Mesendoderm (in vitro differentiated cells): ENCODE measurements around the gene ATP5F1E.

Source experiments
- DNase-seq: peaks from one replicate; pipeline ENCODE4 v3.0.0; 2013
- H2AK5ac ChIP-seq: 2 replicates; pipeline ENCODE4 v1.6.1; 2013; ENCODE audit warnings: low read length, inconsistent platforms
- H2BK120ac ChIP-seq: 2 replicates; pipeline ENCODE4 v1.6.1; 2013; ENCODE audit warnings: low read depth, mild to moderate bottlenecking, low read length, moderate library complexity, mixed read lengths
- H2BK15ac ChIP-seq: replicated peaks from 2 replicates; pipeline ENCODE4 v1.6.1; 2013; ENCODE audit warnings: low read depth, mild to moderate bottlenecking, moderate library complexity
- H2BK5ac ChIP-seq: 2 replicates; pipeline ENCODE4 v1.6.1; 2013; ENCODE audit warnings: low read length, inconsistent platforms
- H3K18ac ChIP-seq: 2 replicates; pipeline ENCODE4 v1.6.1; 2013; ENCODE audit warnings: mild to moderate bottlenecking, low read length, mixed read lengths
- H3K23ac ChIP-seq: one replicate; pipeline ENCODE4 v1.6.1; 2013; ENCODE audit warnings: low read length
- H3K27ac ChIP-seq: 2 replicates; pipeline ENCODE4 v1.5.1; 2013; ENCODE audit warnings: low read depth, mild to moderate bottlenecking, inconsistent platforms, low read length, moderate library complexity
- H3K27me3 ChIP-seq: 2 replicates; pipeline ENCODE4 v1.6.1; 2013; ENCODE audit warnings: low read length, control low read depth, mild to moderate bottlenecking, inconsistent platforms; ENCODE audit not compliant: insufficient read depth, poor library complexity
- H3K36me3 ChIP-seq: 2 replicates; pipeline ENCODE4 v1.6.1; 2013; ENCODE audit warnings: low read length, inconsistent platforms; ENCODE audit not compliant: control insufficient read depth, insufficient read depth
- H3K4ac ChIP-seq: one replicate; pipeline ENCODE4 v1.6.1; 2013; ENCODE audit warnings: low read depth, mild to moderate bottlenecking, low read length, moderate library complexity
- H3K4me1 ChIP-seq: 2 replicates; pipeline ENCODE4 v1.6.1; 2013; ENCODE audit warnings: low read depth, low read length, inconsistent platforms; ENCODE audit not compliant: control insufficient read depth
- H3K4me2 ChIP-seq: 2 replicates; pipeline ENCODE4 v1.6.1; 2013; ENCODE audit warnings: low read length
- H3K4me3 ChIP-seq: 2 replicates; pipeline ENCODE4 v1.5.1; 2013; ENCODE audit warnings: mild to moderate bottlenecking, low read length
- H3K56ac ChIP-seq: one replicate; pipeline ENCODE4 v1.6.1; 2013; ENCODE audit warnings: low read length
- H3K79me1 ChIP-seq: 2 replicates; pipeline ENCODE4 v1.6.1; 2013; ENCODE audit warnings: low read length, inconsistent platforms
- H3K79me2 ChIP-seq: 2 replicates; pipeline ENCODE4 v1.6.1; 2013; ENCODE audit warnings: mild to moderate bottlenecking, low read length; ENCODE audit not compliant: control insufficient read depth, insufficient read depth
- H3K9ac ChIP-seq: 2 replicates; pipeline ENCODE4 v1.6.1; 2013; ENCODE audit warnings: low read length, inconsistent platforms
- H4K5ac ChIP-seq: one replicate; pipeline ENCODE4 v1.6.1; 2013; ENCODE audit warnings: low read length
- H4K8ac ChIP-seq: one replicate; pipeline ENCODE4 v1.6.1; 2013; ENCODE audit warnings: low read depth, mild to moderate bottlenecking, control low read depth, low read length, moderate library complexity
- WGBS: extraction: QIAGEN DNeasy Blood & Tissue Kit; methylation state at CpG from one replicate; pipeline ENCODE4 v1.1.7; 2013; ENCODE audit warnings: low lambda C conversion rate, missing lambda C conversion rate; ENCODE audit not compliant: insufficient coverage; ENCODE audit errors: extremely low coverage; 5-methylcytosine and 5-hydroxymethylcytosine counted together

ATP5F1E gene

DNA sequence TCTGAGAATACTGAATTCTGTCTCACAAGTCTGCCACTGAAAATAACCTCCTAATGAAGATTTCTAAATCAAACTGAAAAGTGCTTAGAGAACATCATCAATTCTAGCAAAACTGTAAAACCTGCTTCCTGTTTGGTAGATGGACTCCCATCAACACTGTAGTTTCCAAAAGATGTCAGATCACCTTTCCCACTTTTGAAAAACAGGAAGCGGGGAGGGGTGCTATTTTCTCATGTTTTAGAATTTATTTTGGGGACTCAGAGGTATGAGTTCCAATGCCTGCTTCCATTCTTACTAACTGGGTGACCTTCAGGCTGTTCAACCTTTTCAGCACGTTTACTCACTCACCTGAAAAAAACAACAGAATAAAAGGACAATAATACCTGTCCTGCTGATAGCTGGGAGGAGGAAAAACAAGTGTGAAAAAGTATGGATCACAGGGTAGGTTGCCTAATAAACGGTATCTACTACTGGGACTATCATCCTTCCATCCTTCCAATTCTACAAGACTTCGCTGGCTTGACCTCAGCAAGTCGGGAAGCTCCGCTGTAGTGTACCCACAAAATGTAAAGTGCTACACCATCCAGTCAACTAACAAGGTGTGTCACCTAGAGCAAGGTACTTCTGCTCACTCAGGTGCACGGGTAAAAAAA, 1.1 kb downstream of the ATP5F1E start:
- no peak overlapping the region for H2BK120ac ChIP-seq
- H3K4ac ChIP-seq: no peak overlapping the region
- no peak overlapping the region for H3K23ac ChIP-seq
- H2AK5ac ChIP-seq: no peak overlapping the region
- no peak overlapping the region for H3K18ac ChIP-seq
- H4K5ac ChIP-seq: no peak overlapping the region
- H3K79me1 ChIP-seq: peaks cover 13% of the 10 kb centered on the region
- no peak overlapping the region for H3K27ac ChIP-seq
- no peaks in the 10 kb centered on the region for H3K27me3 ChIP-seq
- H4K8ac ChIP-seq: no peak overlapping the region
- H3K36me3 ChIP-seq: peaks cover 2% of the 10 kb centered on the region
- H3K4me2 ChIP-seq: peak overlapping the region; percentile 90
- no peak for DNase-seq
- H3K9ac ChIP-seq: peak overlapping the region; percentile 95
- WGBS: no CpG with 5 or more reads among the region's 7 CpGs
- peaks cover 3% of the 10 kb centered on the region for H3K4me1 ChIP-seq
- H2BK15ac ChIP-seq: no peak overlapping the region
- peak overlapping the region; percentile 85 for H3K4me3 ChIP-seq
- H3K79me2 ChIP-seq: peaks cover 12% of the 10 kb centered on the region
- H2BK5ac ChIP-seq: no peak overlapping the region
- H3K56ac ChIP-seq: peak overlapping the region; percentile 98

DNA sequence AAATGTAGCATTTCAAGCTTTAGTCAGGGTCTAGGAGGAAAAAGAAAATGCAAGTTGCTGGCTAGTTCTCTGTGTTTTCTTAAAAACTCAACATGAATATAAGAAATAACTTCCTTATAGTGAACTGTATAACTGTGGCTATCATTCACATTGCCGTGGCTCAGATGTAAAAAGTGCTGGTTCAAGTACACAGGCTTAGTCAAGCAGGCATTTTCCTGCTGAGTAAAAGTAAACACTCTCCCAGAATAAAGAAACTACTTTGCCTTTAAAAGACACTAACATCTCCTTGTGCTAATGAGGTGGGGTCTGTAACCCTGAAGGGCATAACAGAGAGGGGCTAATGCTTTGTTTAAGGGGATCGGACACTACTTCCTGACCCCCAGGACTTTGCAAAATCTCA, 3.3 kb downstream of the ATP5F1E start:
- no peak overlapping the region for H2BK120ac ChIP-seq
- no peak overlapping the region for H3K18ac ChIP-seq
- no peak overlapping the region for H3K23ac ChIP-seq
- no peak overlapping the region for H4K8ac ChIP-seq
- no peak overlapping the region for H3K4me2 ChIP-seq
- H3K79me2 ChIP-seq: peaks cover 12% of the 10 kb centered on the region
- peaks cover 17% of the 10 kb centered on the region for H3K79me1 ChIP-seq
- WGBS: no CpG with 5 or more reads among the region's 2 CpGs
- H3K27me3 ChIP-seq: no peaks in the 10 kb centered on the region
- H2BK5ac ChIP-seq: no peak overlapping the region
- H3K36me3 ChIP-seq: peaks cover 2% of the 10 kb centered on the region
- H3K9ac ChIP-seq: peak overlapping the region; percentile 15
- H3K4me1 ChIP-seq: peaks cover 3% of the 10 kb centered on the region
- H3K56ac ChIP-seq: no peak overlapping the region
- no peak overlapping the region for H2BK15ac ChIP-seq
- no peak overlapping the region for H4K5ac ChIP-seq
- H3K4ac ChIP-seq: no peak overlapping the region
- DNase-seq: no peak
- no peak overlapping the region for H3K27ac ChIP-seq
- H3K4me3 ChIP-seq: no peak overlapping the region
- H2AK5ac ChIP-seq: no peak overlapping the region

DNA sequence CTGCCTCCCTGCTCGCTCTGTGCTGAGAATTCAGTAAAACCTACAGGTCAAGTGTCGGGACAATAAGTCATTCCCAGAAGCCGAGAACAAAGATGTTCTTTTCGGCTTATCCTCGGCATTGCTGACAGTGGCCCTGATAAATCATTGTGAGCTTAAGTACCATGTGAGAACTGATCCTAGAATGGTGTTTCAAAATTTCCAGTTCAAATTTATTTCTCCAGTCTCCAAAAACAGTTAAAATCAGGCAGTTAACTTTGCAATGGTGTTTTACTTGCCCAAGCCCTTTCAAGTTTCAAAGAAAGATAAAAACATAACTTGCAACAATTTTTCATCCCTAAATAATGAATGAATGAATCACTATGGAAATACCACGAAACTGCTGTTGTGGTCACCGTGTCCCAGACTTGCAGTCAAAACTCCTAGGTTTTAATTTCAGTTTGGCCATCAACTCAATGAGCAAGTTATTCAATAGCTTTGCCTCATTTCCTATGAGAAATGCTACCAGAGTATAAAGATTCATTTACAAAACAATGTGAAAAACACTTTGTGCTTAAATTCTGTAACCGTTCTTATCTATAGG, 4.3 kb downstream of the ATP5F1E start:
- H4K8ac ChIP-seq: no peak overlapping the region
- no CpG with 5 or more reads among the region's 8 CpGs for WGBS
- no peak overlapping the region for H3K23ac ChIP-seq
- no peak overlapping the region for H3K4ac ChIP-seq
- H2BK15ac ChIP-seq: no peak overlapping the region
- no peaks in the 10 kb centered on the region for H3K27me3 ChIP-seq
- peaks cover 3% of the 10 kb centered on the region for H3K4me1 ChIP-seq
- no peak overlapping the region for H2BK5ac ChIP-seq
- H4K5ac ChIP-seq: no peak overlapping the region
- peaks cover 12% of the 10 kb centered on the region for H3K79me2 ChIP-seq
- DNase-seq: no peak
- no peak overlapping the region for H3K18ac ChIP-seq
- peaks cover 2% of the 10 kb centered on the region for H3K36me3 ChIP-seq
- H3K9ac ChIP-seq: no peak overlapping the region
- no peak overlapping the region for H3K4me2 ChIP-seq
- no peak overlapping the region for H3K56ac ChIP-seq
- H2AK5ac ChIP-seq: no peak overlapping the region
- no peak overlapping the region for H3K4me3 ChIP-seq
- no peak overlapping the region for H3K27ac ChIP-seq
- peaks cover 17% of the 10 kb centered on the region for H3K79me1 ChIP-seq
- no peak overlapping the region for H2BK120ac ChIP-seq

DNA sequence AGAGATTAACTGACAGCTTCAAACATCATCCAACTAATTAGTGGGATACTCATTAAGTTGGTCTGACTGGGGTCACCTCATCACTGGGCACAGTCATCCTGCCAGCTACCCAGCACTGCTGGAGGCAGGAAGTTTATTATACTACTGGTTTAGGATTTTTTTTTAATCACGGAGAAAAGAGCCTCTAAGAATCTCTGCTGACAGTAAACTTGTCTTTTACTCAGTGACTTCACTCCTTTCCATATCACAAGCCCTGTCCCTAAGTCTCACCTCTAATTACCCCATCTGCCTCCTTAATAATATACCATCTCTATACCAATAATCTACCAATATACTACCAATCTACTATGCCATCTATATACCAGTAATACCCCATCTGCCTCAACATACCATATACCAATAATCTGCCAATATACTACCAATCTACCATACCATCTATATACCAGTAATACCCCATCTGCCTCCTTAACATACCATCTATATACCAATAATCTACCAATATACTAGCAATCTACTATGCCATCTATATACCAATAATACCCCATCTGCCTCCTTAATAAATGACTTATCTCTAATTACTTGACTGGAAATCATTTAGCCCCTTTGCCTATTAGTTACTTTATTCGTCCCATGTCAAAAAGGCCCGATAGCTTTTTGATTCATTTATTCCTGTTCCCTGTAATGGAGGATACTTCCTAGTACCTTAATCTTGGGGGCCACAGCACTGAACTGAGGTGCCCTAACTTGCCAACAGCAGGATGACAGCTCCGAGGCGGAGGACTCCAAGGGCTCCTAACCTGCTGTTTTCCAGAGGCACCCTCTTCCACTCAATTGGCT, 5.0 kb downstream of the ATP5F1E start:
- Histone ChIP-seq H3K79me2 (peaks cover 12% of the 10 kb centered on the region), H4K5ac (no peak overlapping the region), H3K79me1 (peaks cover 17% of the 10 kb centered on the region), H3K4me3 (no peak overlapping the region), H3K27ac (no peak overlapping the region), H3K9ac (no peak overlapping the region), H4K8ac (no peak overlapping the region), H3K4me1 (peaks cover 3% of the 10 kb centered on the region), H3K23ac (no peak overlapping the region), H3K56ac (no peak overlapping the region), H2BK15ac (no peak overlapping the region), H3K4me2 (no peak overlapping the region), H3K4ac (no peak overlapping the region), H2BK5ac (no peak overlapping the region), H3K27me3 (no peaks in the 10 kb centered on the region), H3K18ac (no peak overlapping the region), H2BK120ac (no peak overlapping the region), H2AK5ac (no peak overlapping the region), H3K36me3 (peaks cover 2% of the 10 kb centered on the region)
- no peak for DNase-seq
- no CpG with 5 or more reads among the region's 5 CpGs for WGBS

DNA sequence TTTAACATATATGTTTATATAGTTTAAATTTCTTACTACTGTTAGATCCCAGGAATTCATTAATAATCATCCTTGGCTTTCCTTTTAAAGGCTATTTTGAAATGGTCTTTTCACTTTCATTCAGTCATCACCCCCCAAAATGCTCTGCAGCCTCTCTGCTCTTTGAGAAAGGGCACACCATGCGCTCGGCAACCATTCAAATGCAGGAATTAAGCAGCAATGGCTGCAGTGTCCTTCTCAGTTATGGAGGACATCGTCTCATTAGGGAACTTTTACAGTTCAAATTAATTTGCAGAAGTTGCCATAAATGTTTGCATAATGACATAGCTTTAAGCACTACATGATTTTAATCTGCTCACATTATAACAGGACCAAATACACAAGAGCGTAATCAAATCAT, 6.6 kb downstream of the ATP5F1E start:
- H4K5ac ChIP-seq: no peak overlapping the region
- H3K79me1 ChIP-seq: peaks cover 7% of the 10 kb centered on the region
- H3K36me3 ChIP-seq: peaks cover 2% of the 10 kb centered on the region
- H3K18ac ChIP-seq: no peak overlapping the region
- no peak for DNase-seq
- no peak overlapping the region for H2BK120ac ChIP-seq
- H4K8ac ChIP-seq: no peak overlapping the region
- no peak overlapping the region for H3K56ac ChIP-seq
- H3K4me3 ChIP-seq: no peak overlapping the region
- no peaks in the 10 kb centered on the region for H3K27me3 ChIP-seq
- no CpG with 5 or more reads among the region's 4 CpGs for WGBS
- no peaks in the 10 kb centered on the region for H3K4me1 ChIP-seq
- no peak overlapping the region for H3K4ac ChIP-seq
- H3K9ac ChIP-seq: no peak overlapping the region
- H3K4me2 ChIP-seq: no peak overlapping the region
- no peak overlapping the region for H2AK5ac ChIP-seq
- H2BK5ac ChIP-seq: no peak overlapping the region
- H3K79me2 ChIP-seq: peaks cover 2% of the 10 kb centered on the region
- no peak overlapping the region for H3K27ac ChIP-seq
- no peak overlapping the region for H3K23ac ChIP-seq
- no peak overlapping the region for H2BK15ac ChIP-seq
